Breast epithelium (tissue), 3 donors: ENCODE measurements around the gene GPR155.

ENCODE experiments used
- POLR2A ChIP-seq: fragments of 450-650 bp; IDR thresholded peaks from one replicate; pipeline ENCODE4 v1.6.1; 2016; ENCODE audit warnings: antibody characterized with exemption, mild to moderate bottlenecking, moderate library complexity
- POLR2AphosphoS5 ChIP-seq, 3 donors: sonication (generic); formaldehyde crosslinking; IDR thresholded peaks; one replicate each; pipeline ENCODE4 v1.6.1; 2017; ENCODE audit warnings: antibody characterized with exemption in 3 of 3
- TF ChIP-seq, protein P1 (sequence below), 3 donors: fragments of 450-650 bp; IDR thresholded peaks; one replicate each; pipeline ENCODE4 v1.5.1; 2016 to 2017; ENCODE audit warnings: antibody characterized with exemption in 3 of 3, mild to moderate bottlenecking in 3 of 3, moderate library complexity in 3 of 3

GRCh38 chr2:174482854-174483253 lies 4.0 kb downstream of the GPR155 start:
- TF ChIP-seq, protein P1, sequence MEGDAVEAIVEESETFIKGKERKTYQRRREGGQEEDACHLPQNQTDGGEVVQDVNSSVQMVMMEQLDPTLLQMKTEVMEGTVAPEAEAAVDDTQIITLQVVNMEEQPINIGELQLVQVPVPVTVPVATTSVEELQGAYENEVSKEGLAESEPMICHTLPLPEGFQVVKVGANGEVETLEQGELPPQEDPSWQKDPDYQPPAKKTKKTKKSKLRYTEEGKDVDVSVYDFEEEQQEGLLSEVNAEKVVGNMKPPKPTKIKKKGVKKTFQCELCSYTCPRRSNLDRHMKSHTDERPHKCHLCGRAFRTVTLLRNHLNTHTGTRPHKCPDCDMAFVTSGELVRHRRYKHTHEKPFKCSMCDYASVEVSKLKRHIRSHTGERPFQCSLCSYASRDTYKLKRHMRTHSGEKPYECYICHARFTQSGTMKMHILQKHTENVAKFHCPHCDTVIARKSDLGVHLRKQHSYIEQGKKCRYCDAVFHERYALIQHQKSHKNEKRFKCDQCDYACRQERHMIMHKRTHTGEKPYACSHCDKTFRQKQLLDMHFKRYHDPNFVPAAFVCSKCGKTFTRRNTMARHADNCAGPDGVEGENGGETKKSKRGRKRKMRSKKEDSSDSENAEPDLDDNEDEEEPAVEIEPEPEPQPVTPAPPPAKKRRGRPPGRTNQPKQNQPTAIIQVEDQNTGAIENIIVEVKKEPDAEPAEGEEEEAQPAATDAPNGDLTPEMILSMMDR (IDR thresholded peaks at IDR 0.05) = no peak
- TF ChIP-seq POLR2A = no peak
- no peak for TF ChIP-seq POLR2AphosphoS5 (IDR thresholded peaks at IDR 0.05)
